Mesenchymal stem cell (in vitro differentiated cells and primary cell): ENCODE data around the gene TGFBR1.

ENCODE experiments used
- DNase-seq: peaks from one replicate; pipeline ENCODE4 v3.0.0-alpha.2; 2013
- H2AFZ ChIP-seq: one replicate; pipeline ENCODE4 v1.6.1; 2013; ENCODE audit warnings: low read depth, mild to moderate bottlenecking, control low read depth, inconsistent platforms, low read length, moderate library complexity
- H2AK5ac ChIP-seq: 2 replicates; pipeline ENCODE4 v1.6.1; 2013; ENCODE audit warnings: low read length, moderate library complexity, mild to moderate bottlenecking, inconsistent platforms; ENCODE audit not compliant: severe bottlenecking
- H2BK120ac ChIP-seq: one replicate; pipeline ENCODE4 v1.6.1; 2013; ENCODE audit warnings: low read depth, mild to moderate bottlenecking, inconsistent platforms, low read length, moderate library complexity
- H2BK12ac ChIP-seq, 2 experiments: one replicate each; pipeline ENCODE4 v1.6.1; 2013; ENCODE audit warnings: inconsistent platforms in 2 of 2, low read length in 2 of 2, mild to moderate bottlenecking in 2 of 2, moderate library complexity in 2 of 2, control low read depth in 1 of 2
- H2BK15ac ChIP-seq: one replicate; pipeline ENCODE4 v1.6.1; 2013; ENCODE audit warnings: mild to moderate bottlenecking, low read depth, inconsistent platforms; ENCODE audit not compliant: poor library complexity, severe bottlenecking
- H2BK5ac ChIP-seq: 2 replicates; pipeline ENCODE4 v1.6.1; 2013; ENCODE audit warnings: low read depth, mild to moderate bottlenecking, low read length, control low read depth, inconsistent platforms; ENCODE audit not compliant: poor library complexity, severe bottlenecking
- H3K14ac ChIP-seq, 2 experiments: one replicate each; pipeline ENCODE4 v1.6.1; 2013; ENCODE audit warnings: inconsistent platforms in 2 of 2, low read length in 2 of 2, control low read depth in 1 of 2, mild to moderate bottlenecking in 1 of 2, moderate library complexity in 1 of 2
- H3K18ac ChIP-seq, 2 experiments: one replicate each; pipeline ENCODE4 v1.6.1; 2013; ENCODE audit warnings: inconsistent platforms in 2 of 2, low read length in 2 of 2, control low read depth in 1 of 2, low read depth in 1 of 2, mild to moderate bottlenecking in 1 of 2
- H3K23ac ChIP-seq, 2 experiments: one replicate each; pipeline ENCODE4 v1.6.1; 2013; ENCODE audit warnings: inconsistent platforms in 2 of 2, low read length in 2 of 2, mild to moderate bottlenecking in 2 of 2, moderate library complexity in 2 of 2, control low read depth in 1 of 2
- H3K27ac ChIP-seq: 2 replicates; pipeline ENCODE4 v1.5.1; 2013; ENCODE audit warnings: mild to moderate bottlenecking, moderate library complexity, low read length, control low read depth, inconsistent platforms; ENCODE audit not compliant: poor library complexity, severe bottlenecking
- H3K27me3 ChIP-seq, 2 experiments: 2 replicates each; pipeline versions ENCODE4 v1.6.1 to v1.7.0; 2013; ENCODE audit warnings: low read length in 2 of 2, mild to moderate bottlenecking in 2 of 2, moderate library complexity in 2 of 2, control low read depth in 1 of 2, inconsistent platforms in 1 of 2; ENCODE audit not compliant: control insufficient read depth in 1 of 2, insufficient read depth in 1 of 2
- H3K36me3 ChIP-seq, 2 experiments: 2 replicates each; pipeline versions ENCODE4 v1.6.1 to v1.7.0; 2013; ENCODE audit warnings: low read length in 2 of 2, control low read depth in 1 of 2, inconsistent platforms in 1 of 2, low read depth in 1 of 2, mild to moderate bottlenecking in 1 of 2; ENCODE audit not compliant: insufficient read depth in 2 of 2, control insufficient read depth in 1 of 2
- H3K4ac ChIP-seq, 2 experiments: one replicate each; pipeline ENCODE4 v1.6.1; 2013; ENCODE audit warnings: inconsistent platforms in 2 of 2, low read length in 2 of 2, mild to moderate bottlenecking in 2 of 2, moderate library complexity in 2 of 2, control low read depth in 1 of 2, low read depth in 1 of 2
- H3K4me1 ChIP-seq: 2 replicates; pipeline ENCODE4 v1.6.1; 2013; ENCODE audit warnings: low read depth, low read length, control low read depth; ENCODE audit not compliant: control insufficient read depth, insufficient read depth
- H3K4me2 ChIP-seq: 2 replicates; pipeline ENCODE4 v1.6.1; 2013; ENCODE audit warnings: low read length, mild to moderate bottlenecking, inconsistent platforms; ENCODE audit not compliant: poor library complexity, severe bottlenecking
- H3K4me3 ChIP-seq, 2 experiments: 2 replicates each; pipeline versions ENCODE4 v1.5.1 to v1.7.0; 2013; ENCODE audit warnings: low read length in 2 of 2, mild to moderate bottlenecking in 2 of 2, control low read depth in 1 of 2, low read depth in 1 of 2; ENCODE audit not compliant: insufficient read depth in 1 of 2
- H3K79me1 ChIP-seq: replicated peaks from 2 replicates; pipeline ENCODE4 v1.6.1; 2013; ENCODE audit warnings: mild to moderate bottlenecking, control low read depth, low read length, inconsistent platforms; ENCODE audit not compliant: poor library complexity, severe bottlenecking
- H3K9ac ChIP-seq: 2 replicates; pipeline ENCODE4 v1.7.0; 2013; ENCODE audit warnings: mild to moderate bottlenecking, low read length, moderate library complexity
- H3K9me3 ChIP-seq: 2 replicates; pipeline ENCODE4 v1.7.0; 2013; ENCODE audit warnings: mild to moderate bottlenecking, low read length; ENCODE audit not compliant: control insufficient read depth
- H4K8ac ChIP-seq: one replicate; pipeline ENCODE4 v1.6.1; 2013; ENCODE audit warnings: inconsistent platforms, mild to moderate bottlenecking, low read length, moderate library complexity
- H4K91ac ChIP-seq: one replicate; pipeline ENCODE4 v1.6.1; 2013; ENCODE audit warnings: mild to moderate bottlenecking, low read length, inconsistent platforms
- WGBS: methylation state at CpG from one replicate; pipeline ENCODE4 v1.1.7; 2013; ENCODE audit warnings: mixed read lengths; 5-methylcytosine and 5-hydroxymethylcytosine counted together

TGFBR1 gene

DNA sequence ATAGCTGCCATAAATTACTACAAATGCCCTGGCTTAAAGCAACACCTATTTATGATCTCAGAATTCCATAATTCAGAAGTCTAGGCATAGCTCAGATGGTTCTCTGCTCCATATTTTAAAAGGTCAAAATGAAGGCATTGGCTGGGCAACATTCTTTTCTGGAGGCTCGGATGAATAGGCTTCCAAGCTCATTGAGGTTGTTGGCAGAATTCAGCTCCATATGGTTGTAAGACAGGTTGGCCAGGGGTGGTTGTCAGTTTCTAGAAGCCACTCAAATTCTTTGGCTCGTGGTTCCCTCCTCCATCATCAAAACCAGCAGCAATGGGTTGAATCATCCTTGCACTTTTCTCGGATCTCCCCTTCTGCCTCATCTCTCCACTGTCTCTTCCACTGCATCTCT is 49.4 kb downstream of the TGFBR1 start:
- peaks cover 2% of the 10 kb centered on the region for H3K79me1 ChIP-seq
- no peak overlapping the region for H3K4ac ChIP-seq
- no peak overlapping the region for H3K4me2 ChIP-seq
- no peaks in the 10 kb centered on the region for H3K27me3 ChIP-seq
- H3K36me3 ChIP-seq = peaks cover 5 to 28% of the 10 kb centered on the region in 2 experiments
- H3K27ac ChIP-seq = no peak overlapping the region
- no peak overlapping the region for H3K18ac ChIP-seq
- H2AK5ac ChIP-seq = no peak overlapping the region
- no peak overlapping the region for H3K14ac ChIP-seq
- H3K9ac ChIP-seq = no peak overlapping the region
- H2BK12ac ChIP-seq = no peak overlapping the region
- H3K4me3 ChIP-seq = no peak overlapping the region
- H3K23ac ChIP-seq = no peak overlapping the region
- H2AFZ ChIP-seq = no peak overlapping the region
- no peak overlapping the region for H2BK15ac ChIP-seq
- no peak for DNase-seq
- no peaks in the 10 kb centered on the region for H3K4me1 ChIP-seq
- no peak overlapping the region for H4K91ac ChIP-seq
- WGBS = 86% methylated on average over 3 of the region's 3 CpGs
- H2BK5ac ChIP-seq = no peak overlapping the region
- no peak overlapping the region for H4K8ac ChIP-seq
- H2BK120ac ChIP-seq = no peak overlapping the region
- H3K9me3 ChIP-seq = no peaks in the 10 kb centered on the region

- H4K91ac ChIP-seq = no peak overlapping the region
- H3K27me3 ChIP-seq = no peaks in the 10 kb centered on the region
- no peak overlapping the region for H2AK5ac ChIP-seq
- DNase-seq = no peak
- H3K79me1 ChIP-seq = peaks cover 2% of the 10 kb centered on the region
- H3K27ac ChIP-seq = no peak overlapping the region
- H4K8ac ChIP-seq = no peak overlapping the region
- H2BK5ac ChIP-seq = no peak overlapping the region
- H3K36me3 ChIP-seq = peaks cover 5 to 15% of the 10 kb centered on the region in 2 experiments
- no peak overlapping the region for H3K18ac ChIP-seq
- H3K4ac ChIP-seq = no peak overlapping the region
- H3K4me3 ChIP-seq = no peak overlapping the region
- no peaks in the 10 kb centered on the region for H3K4me1 ChIP-seq
- no peak overlapping the region for H3K9ac ChIP-seq
- H2BK15ac ChIP-seq = no peak overlapping the region
- no peak overlapping the region for H2BK120ac ChIP-seq
- no peak overlapping the region for H3K23ac ChIP-seq
- no peak overlapping the region for H3K4me2 ChIP-seq
- no peak overlapping the region for H3K14ac ChIP-seq
- no peak overlapping the region for H2BK12ac ChIP-seq
- no peaks in the 10 kb centered on the region for H3K9me3 ChIP-seq
- WGBS = no CpG with 5 or more reads among the region's 2 CpGs
- no peak overlapping the region for H2AFZ ChIP-seq
Observed at GRCh38 chr9:99155736-99156135, 50.8 kb downstream of the TGFBR1 start.

DNA sequence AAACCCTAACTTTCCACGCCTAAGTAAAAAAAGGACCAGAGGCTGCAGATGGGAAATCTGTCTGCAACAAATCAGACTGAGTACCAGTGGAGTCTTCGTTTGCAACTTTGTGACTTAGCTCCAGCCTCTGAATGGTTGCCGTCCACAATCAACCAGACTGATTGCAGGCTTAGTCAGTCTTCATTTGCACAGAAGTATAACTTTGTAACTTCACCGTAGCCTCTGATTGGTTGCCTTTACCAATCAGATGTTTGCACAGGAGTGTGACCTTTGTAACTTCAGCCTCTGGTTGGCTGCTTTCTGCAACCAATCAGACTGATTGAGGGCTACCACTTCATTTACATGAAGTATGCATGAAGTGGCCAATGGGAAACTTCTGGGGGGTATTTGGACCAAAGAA is 53.7 kb downstream of the TGFBR1 start:
- no peak overlapping the region for H3K4me3 ChIP-seq

DNA sequence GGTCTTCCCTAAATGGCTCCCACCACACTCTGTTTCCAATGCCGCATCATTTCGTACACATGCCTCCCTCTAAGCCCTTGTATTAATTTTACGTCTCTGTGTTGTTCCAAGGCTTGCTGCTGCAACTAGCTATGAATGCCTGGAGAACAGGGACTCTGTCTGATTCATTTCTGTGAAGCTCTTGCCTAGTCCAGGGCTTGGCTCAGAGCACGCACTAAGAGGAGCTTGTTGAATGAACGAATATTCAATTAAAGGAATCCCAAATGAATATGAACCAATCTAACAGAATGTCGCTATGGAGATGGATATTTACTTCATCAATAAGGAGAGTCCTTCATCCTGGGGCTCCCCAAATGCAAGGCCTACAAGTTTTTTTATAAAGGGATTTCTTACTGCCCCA is 55.3 kb downstream of the TGFBR1 start:
- no peak overlapping the region for H3K18ac ChIP-seq
- H2AFZ ChIP-seq = no peak overlapping the region
- H3K27me3 ChIP-seq = no peaks in the 10 kb centered on the region
- H4K8ac ChIP-seq = no peak overlapping the region
- no peak overlapping the region for H2BK15ac ChIP-seq
- no peak overlapping the region for H3K4me2 ChIP-seq
- no peak overlapping the region for H3K4ac ChIP-seq
- H3K4me1 ChIP-seq = no peaks in the 10 kb centered on the region
- 97% methylated on average over 4 of the region's 6 CpGs for WGBS
- no peak overlapping the region for H2BK5ac ChIP-seq
- no peak overlapping the region for H3K14ac ChIP-seq
- H2BK12ac ChIP-seq = no peak overlapping the region
- no peaks in the 10 kb centered on the region for H3K79me1 ChIP-seq
- no peak overlapping the region for H2BK120ac ChIP-seq
- no peak overlapping the region for H3K27ac ChIP-seq
- no peaks in the 10 kb centered on the region for H3K36me3 ChIP-seq
- no peak overlapping the region for H3K9ac ChIP-seq
- no peak overlapping the region for H3K23ac ChIP-seq
- H3K4me3 ChIP-seq = no peak overlapping the region
- H3K9me3 ChIP-seq = no peaks in the 10 kb centered on the region
- no peak for DNase-seq
- H2AK5ac ChIP-seq = no peak overlapping the region
- H4K91ac ChIP-seq = no peak overlapping the region

More for the DNA sequence above, 53.7 kb downstream of the TGFBR1 start:
- no peaks in the 10 kb centered on the region for H3K36me3 ChIP-seq
- no peak overlapping the region for H3K18ac ChIP-seq
- H3K4ac ChIP-seq = no peak overlapping the region
- H2BK15ac ChIP-seq = no peak overlapping the region
- H3K4me2 ChIP-seq = no peak overlapping the region
- no peaks in the 10 kb centered on the region for H3K79me1 ChIP-seq
- WGBS = 85% methylated on average over 4 of the region's 4 CpGs
- H3K4me1 ChIP-seq = no peaks in the 10 kb centered on the region
- no peaks in the 10 kb centered on the region for H3K9me3 ChIP-seq
- no peak overlapping the region for H2BK12ac ChIP-seq
- H4K8ac ChIP-seq = no peak overlapping the region
- no peak overlapping the region for H2BK5ac ChIP-seq
- H3K27ac ChIP-seq = no peak overlapping the region
- no peak for DNase-seq
- H3K9ac ChIP-seq = no peak overlapping the region
- no peak overlapping the region for H4K91ac ChIP-seq
- no peak overlapping the region for H2AK5ac ChIP-seq
- H2AFZ ChIP-seq = no peak overlapping the region
- H2BK120ac ChIP-seq = no peak overlapping the region
- H3K27me3 ChIP-seq = no peaks in the 10 kb centered on the region
- H3K23ac ChIP-seq = no peak overlapping the region
- H3K14ac ChIP-seq = no peak overlapping the region
